Fibroblast of skin of right quadriceps (primary cell): ENCODE data around the gene GALNT2.

Experiments
- DNase-seq: peaks from one replicate; pipeline ENCODE4 v3.0.0-alpha.2; 2013

GALNT2 gene

GRCh38 chr1:230243583-230244353, 176.7 kb downstream of the GALNT2 start:
- DNase-seq: peak; percentile 25

- no peak for DNase-seq
These were observed 179.5 kb downstream of the GALNT2 start for GRCh38 chr1:230246551-230246950.

- DNase-seq: no peak
These were observed 181.2 kb downstream of the GALNT2 start for GRCh38 chr1:230248016-230248888.

- no peak for DNase-seq
These were observed 181.8 kb downstream of the GALNT2 start for GRCh38 chr1:230248889-230249270.

- DNase-seq: no peak
These were observed 182.8 kb downstream of the GALNT2 start for GRCh38 chr1:230249695-230250480.

- DNase-seq: no peak
These were observed 183.6 kb downstream of the GALNT2 start for GRCh38 chr1:230250666-230251065.

GRCh38 chr1:230251644-230252191, 184.7 kb downstream of the GALNT2 start:
- DNase-seq: no peak

- no peak for DNase-seq
These were observed 186.1 kb downstream of the GALNT2 start for GRCh38 chr1:230253150-230253549.

GRCh38 chr1:230254265-230254664, 187.2 kb downstream of the GALNT2 start:
- DNase-seq: no peak

GRCh38 chr1:230255116-230255515, 188.1 kb downstream of the GALNT2 start:
- DNase-seq: no peak

- no peak for DNase-seq
These were observed 189.0 kb downstream of the GALNT2 start for GRCh38 chr1:230255991-230256390.

- no peak for DNase-seq
These were observed 189.9 kb downstream of the GALNT2 start for GRCh38 chr1:230256896-230257295.

GRCh38 chr1:230259621-230260020, 192.6 kb downstream of the GALNT2 start:
- DNase-seq: no peak

- no peak for DNase-seq
These were observed 193.8 kb downstream of the GALNT2 start for GRCh38 chr1:230260831-230261230.

GRCh38 chr1:230261928-230262650, 195.1 kb downstream of the GALNT2 start:
- DNase-seq: no peak

GRCh38 chr1:230262867-230263567, 196.0 kb downstream of the GALNT2 start:
- no peak for DNase-seq

GRCh38 chr1:230263568-230264195, 196.6 kb downstream of the GALNT2 start:
- no peak for DNase-seq

GRCh38 chr1:230264342-230264741, 197.3 kb downstream of the GALNT2 start:
- no peak for DNase-seq

GRCh38 chr1:230265200-230266115, 198.4 kb downstream of the GALNT2 start:
- DNase-seq: no peak

GRCh38 chr1:230266456-230266855, 199.4 kb downstream of the GALNT2 start:
- no peak for DNase-seq
